ENCODE measurements around the gene CSNK1G1.
"Not testable (repeated sequence)": the region's sequence is repeated elsewhere in the genome, so short reads cannot be mapped to it uniquely, and the experiment has no call there.

GRCh38 chr15:64217429-64217750 lies 138.6 kb downstream of the CSNK1G1 start:
- not testable (repeated sequence) for TF ChIP-seq CTCF (IDR thresholded peaks at IDR 0.05; ENCODE audit: insufficient read depth, low read depth, low read length); EZH2 (IDR thresholded peaks at IDR 0.05; ENCODE audit: insufficient read depth, low read length)
